Sigmoid colon (tissue), 7 donors: Measurements from ENCODE around the gene APOL6. TPM values are rescaled to one million over a fixed set of nuclear protein-coding genes. Genes with fewer than 3 reads are reported as not detected.
A peak's percentile ranks its signal among the peaks of the same experiment; 100 is the strongest.

Experiments used
- DNase-seq: peaks from one replicate; pipeline ENCODE4 v3.0.0-alpha.2; 2019
- H3K27ac ChIP-seq, 4 donors: fragments of 200-600 bp; sonication (generic); one replicate each; pipeline ENCODE4 v1.5.1; 2016 to 2019; ENCODE audit warnings: mild to moderate bottlenecking in 1 of 4
- H3K27me3 ChIP-seq, 3 donors: fragments of 200-600 bp; sonication (generic); one replicate each; pipeline ENCODE4 v1.5.1; 2019; ENCODE audit warnings: mild to moderate bottlenecking in 1 of 3
- H3K36me3 ChIP-seq, 4 donors: fragments of 200-600 bp; sonication (generic); one replicate each; pipeline ENCODE4 v1.5.1; 2016 to 2019
- H3K4me1 ChIP-seq, 4 donors: fragments of 200-600 bp; sonication (generic); one replicate each; pipeline ENCODE4 v1.5.1; 2017 to 2019
- H3K4me3 ChIP-seq, 4 donors: fragments of 200-600 bp; sonication (generic); one replicate each; pipeline ENCODE4 v1.5.1; 2017 to 2019; ENCODE audit warnings: mild to moderate bottlenecking in 2 of 4, moderate library complexity in 1 of 4
- H3K9me3 ChIP-seq, 4 donors: fragments of 200-600 bp in 3 of 4; sonication (generic) in 3 of 4; one replicate each; pipeline versions ENCODE4 v1.5.1 to v1.6.1; 2013 to 2019
- CTCF ChIP-seq, 4 experiments: fragments of 450-650 bp in 3 of 4; fragments of 200-600 bp in 1 of 4; IDR thresholded peaks; one replicate each; pipeline ENCODE4 v1.5.1; 2016 to 2019; ENCODE audit warnings: antibody characterized with exemption in 4 of 4, mild to moderate bottlenecking in 3 of 4, moderate library complexity in 2 of 4
- EP300 ChIP-seq, 4 donors: sonication (generic); formaldehyde crosslinking; IDR thresholded peaks; one replicate each; pipeline ENCODE4 v1.6.1; 2017; ENCODE audit warnings: antibody characterized with exemption in 4 of 4
- POLR2A ChIP-seq, 2 donors: fragments of 450-650 bp; IDR thresholded peaks; one replicate each; pipeline ENCODE4 v1.6.1; 2016; ENCODE audit warnings: antibody characterized with exemption in 2 of 2, mild to moderate bottlenecking in 2 of 2, moderate library complexity in 2 of 2
- POLR2AphosphoS5 ChIP-seq, 4 donors: sonication (generic); formaldehyde crosslinking; IDR thresholded peaks; one replicate each; pipeline ENCODE4 v1.6.1; 2017; ENCODE audit warnings: antibody characterized with exemption in 4 of 4
- WGBS, 2 donors: extraction: QIAGEN DNeasy Blood & Tissue Kit; methylation state at CpG; one replicate each; pipeline ENCODE4 v1.1.7; 2013; 5-methylcytosine and 5-hydroxymethylcytosine counted together
- intact Hi-C: fragments of 100-400 bp; cut with DNase I; formaldehyde crosslinking; loops from one replicate; pipeline ENCODE4 v1.15.1; 2023
- polyA plus RNA-seq, 3 donors: library from polyadenylated mRNA; stranded (reverse); fragments of 200-250 nt; gene quantifications; one replicate each; pipeline ENCODE4 v1.2.3, GENCODE V29; 2013
- total RNA-seq, 4 donors: library from RNA; depleted of rRNA; stranded (reverse); fragments of >200 nt; gene quantifications; one replicate each; pipeline ENCODE4 v1.1.0, GENCODE V29; 2016
- donor health status: healthy with polysubstance abuse.
- donor health status: Bipolar disorder and iron deficiency.
- donor health status: healthy.

Gene APOL6
- total and polyA plus RNA-seq, 7 donors: 4.2 to 28.2 (median 16.8) TPM

GRCh38 chr22:35633520-35633919, 14.7 kb upstream of the APOL6 start:
- peaks cover 0 to 27% (median 25%) of the 10 kb centered on the region in 4 donors for H3K4me1 ChIP-seq
- 86 to 92% methylated on average over 18 of the region's 18 CpGs for WGBS, 2 donors
- TF ChIP-seq CTCF (IDR thresholded peaks at IDR 0.05) (no peak), POLR2AphosphoS5 (IDR thresholded peaks at IDR 0.05) (no peak), EP300 (IDR thresholded peaks at IDR 0.05) (no peak), POLR2A (IDR thresholded peaks at IDR 0.05) (no peak)
- no peaks in the 10 kb centered on the region for H3K9me3 ChIP-seq
- intact Hi-C loops: no loop called here
- peak; percentile 25 for DNase-seq
- no peak overlapping the region for H3K4me3 ChIP-seq
- H3K27me3 ChIP-seq: no peaks in the 10 kb centered on the region
- no peaks in the 10 kb centered on the region for H3K36me3 ChIP-seq
- no peak overlapping the region for H3K27ac ChIP-seq

DNA sequence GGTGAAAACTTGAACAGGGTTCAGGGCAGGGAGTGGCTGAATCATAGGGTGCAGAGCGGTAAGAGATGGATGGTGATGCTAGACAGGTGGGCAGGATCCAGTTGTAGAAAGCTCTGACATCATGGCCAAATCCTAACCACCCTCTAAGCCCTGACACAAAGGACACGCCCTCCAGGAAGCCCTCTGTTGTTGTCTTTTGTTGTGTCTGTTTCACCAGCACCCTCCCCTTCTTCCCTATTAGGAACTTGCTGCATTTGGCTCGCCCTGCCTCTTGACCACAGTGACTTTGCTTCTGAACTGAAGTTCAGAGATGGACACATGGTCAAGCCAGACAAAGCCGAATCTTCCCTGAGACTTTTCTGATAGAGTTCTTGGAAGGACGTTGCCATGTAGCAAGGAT, 14.2 kb upstream of the APOL6 start:
- WGBS, 2 donors: 66 to 75% methylated on average over 5 of the region's 5 CpGs
- TF ChIP-seq POLR2A (IDR thresholded peaks at IDR 0.05) (no peak), EP300 (IDR thresholded peaks at IDR 0.05) (no peak)
- Histone ChIP-seq H3K36me3 (no peaks in the 10 kb centered on the region), H3K9me3 (no peaks in the 10 kb centered on the region), H3K27me3 (no peaks in the 10 kb centered on the region), H3K4me1 (peaks cover 0 to 32% (median 30%) of the 10 kb centered on the region in 4 donors), H3K27ac (no peak overlapping the region), H3K4me3 (no peak overlapping the region)
- peak; percentile 25 for DNase-seq
- intact Hi-C loops: no loop called here

DNA sequence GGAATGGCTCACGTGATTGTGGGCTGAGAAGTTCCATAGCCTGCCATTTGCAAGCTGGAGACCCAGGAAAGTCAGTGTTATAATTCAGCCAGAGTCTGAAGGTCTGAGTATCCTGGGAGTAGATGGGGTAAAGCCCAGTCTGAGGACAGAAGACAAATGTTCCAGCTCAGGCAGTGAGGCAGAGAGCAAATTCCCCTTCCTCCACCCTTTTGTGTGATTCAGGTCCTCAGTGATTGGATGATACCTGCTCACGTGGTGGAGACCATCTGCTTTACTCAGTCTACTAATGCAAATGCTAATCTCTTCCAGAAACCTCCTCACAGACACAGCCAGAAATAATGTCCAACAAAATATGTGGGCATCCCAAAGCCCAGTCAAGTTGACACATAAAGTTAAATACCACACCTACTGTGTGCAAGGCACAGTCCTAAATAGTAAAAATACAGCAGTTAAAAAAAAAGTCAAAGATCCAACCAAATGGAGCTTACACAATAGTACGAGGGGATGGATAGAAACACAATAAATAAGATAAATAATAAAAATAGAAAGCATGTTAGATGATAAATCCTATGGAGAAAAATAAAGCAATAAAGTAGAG, 13.2 kb upstream of the APOL6 start:
- no peak overlapping the region for H3K4me3 ChIP-seq
- peaks cover 0 to 29% (median 29%) of the 10 kb centered on the region in 4 donors for H3K4me1 ChIP-seq
- WGBS, 2 donors: 72 to 73% methylated on average over 3 of the region's 3 CpGs
- no peak overlapping the region for H3K27ac ChIP-seq
- peak; percentile 6 for DNase-seq
- H3K9me3 ChIP-seq: no peaks in the 10 kb centered on the region
- H3K27me3 ChIP-seq: no peaks in the 10 kb centered on the region
- H3K36me3 ChIP-seq: no peaks in the 10 kb centered on the region
- no peak for TF ChIP-seq CTCF (IDR thresholded peaks at IDR 0.05)
- TF ChIP-seq EP300 (IDR thresholded peaks at IDR 0.05): no peak
- TF ChIP-seq POLR2A (IDR thresholded peaks at IDR 0.05): no peak
- no peak for TF ChIP-seq POLR2AphosphoS5 (IDR thresholded peaks at IDR 0.05)
- intact Hi-C loops: no loop called here

- no peak for TF ChIP-seq POLR2A (IDR thresholded peaks at IDR 0.05)
- no peak for TF ChIP-seq CTCF (IDR thresholded peaks at IDR 0.05)
- no peak for TF ChIP-seq POLR2AphosphoS5 (IDR thresholded peaks at IDR 0.05)
- TF ChIP-seq EP300 (IDR thresholded peaks at IDR 0.05): no peak
- no peak for DNase-seq
- WGBS, 2 donors: 75 to 76% methylated on average over 5 of the region's 5 CpGs
- peaks cover 0 to 31% (median 29%) of the 10 kb centered on the region in 4 donors for H3K4me1 ChIP-seq
- H3K27ac ChIP-seq: peak overlapping the region; percentile 83 to 91 (median 87)
- H3K27me3 ChIP-seq: no peaks in the 10 kb centered on the region
- no peaks in the 10 kb centered on the region for H3K9me3 ChIP-seq
- H3K4me3 ChIP-seq: no peak overlapping the region
- intact Hi-C loops: no loop called here
- no peaks in the 10 kb centered on the region for H3K36me3 ChIP-seq
Observed at GRCh38 chr22:35637254-35637653, 11.0 kb upstream of the APOL6 start.

- Histone ChIP-seq H3K27me3 (no peaks in the 10 kb centered on the region), H3K4me1 (peaks cover 0 to 36% (median 29%) of the 10 kb centered on the region in 4 donors), H3K4me3 (peak overlapping the region in 1 of 4 donors; percentile 2), H3K9me3 (no peaks in the 10 kb centered on the region), H3K27ac (peak overlapping the region; percentile 83 to 91 (median 87)), H3K36me3 (no peaks in the 10 kb centered on the region)
- TF ChIP-seq POLR2A (IDR thresholded peaks at IDR 0.05) (no peak), EP300 (IDR thresholded peaks at IDR 0.05) (peak in 1 of 4 donors; percentile 5), POLR2AphosphoS5 (IDR thresholded peaks at IDR 0.05) (peak in 1 of 4 donors; percentile 3), CTCF (IDR thresholded peaks at IDR 0.05) (no peak)
- intact Hi-C loops: no loop called here
- DNase-seq: peak; percentile 70
- WGBS, 2 donors: 75 to 81% methylated on average over 5 of the region's 5 CpGs
Observed at GRCh38 chr22:35638001-35638400, 10.2 kb upstream of the APOL6 start.
